HG02642 (cell line): Measurements from ENCODE around the gene FRMD3.
A peak's percentile ranks its signal among the peaks of the same experiment; 100 is the strongest.

Source experiments
- ATAC-seq: cut with Tn5 transposase; IDR thresholded peaks from one replicate; pipeline ENCODE4 v1.9.1; 2021; ENCODE audit warnings: mild to moderate bottlenecking; ENCODE audit not compliant: unreplicated experiment, poor library complexity

FRMD3 gene

GRCh38 chr9:83538172-83538889 is at the start of gene FRMD3:
Gene FRMD3 (minus strand): TSS chr9:83538401. CDS start chr9:83538231, 170 bp downstream.
- peak; percentile 73 for ATAC-seq

- no peak for ATAC-seq
These were observed 46.8 kb upstream of the FRMD3 start for GRCh38 chr9:83584995-83585394.

- peak; percentile 78 for ATAC-seq
These were observed 45.2 kb upstream of the FRMD3 start for GRCh38 chr9:83583151-83584014.

GRCh38 chr9:83582029-83582428 is 43.8 kb upstream of the FRMD3 start:
- ATAC-seq, result no peak

GRCh38 chr9:83574482-83574881 is 36.3 kb upstream of the FRMD3 start:
- ATAC-seq, result no peak

GRCh38 chr9:83572524-83572923 is 34.3 kb upstream of the FRMD3 start:
- no peak for ATAC-seq

GRCh38 chr9:83570359-83570758 is 32.2 kb upstream of the FRMD3 start:
- ATAC-seq, result no peak

- no peak for ATAC-seq
These were observed 31.1 kb upstream of the FRMD3 start for GRCh38 chr9:83569326-83569725.

GRCh38 chr9:83563360-83563759 is 25.2 kb upstream of the FRMD3 start:
- ATAC-seq, result no peak

- ATAC-seq, result no peak
These were observed 22.1 kb upstream of the FRMD3 start for GRCh38 chr9:83560169-83560826.

- no peak for ATAC-seq
These were observed 19.6 kb upstream of the FRMD3 start for GRCh38 chr9:83557771-83558170.

GRCh38 chr9:83557317-83557716 is 19.1 kb upstream of the FRMD3 start:
- ATAC-seq, result no peak

GRCh38 chr9:83554278-83554677 is 16.1 kb upstream of the FRMD3 start:
- ATAC-seq, result no peak

- peak; percentile 91 for ATAC-seq
These were observed 5.9 kb upstream of the FRMD3 start for GRCh38 chr9:83544002-83544698.

- ATAC-seq, result no peak
These were observed 663 bp upstream of the FRMD3 start for GRCh38 chr9:83538890-83539238.

GRCh38 chr9:83537331-83538171 is 650 bp downstream of the FRMD3 start:
- ATAC-seq, result no peak

GRCh38 chr9:83536332-83536731 is 1.9 kb downstream of the FRMD3 start:
- no peak for ATAC-seq

- no peak for ATAC-seq
These were observed 2.5 kb downstream of the FRMD3 start for GRCh38 chr9:83535736-83536135.

GRCh38 chr9:83533296-83533695 is 4.9 kb downstream of the FRMD3 start:
- no peak for ATAC-seq

- ATAC-seq, result no peak
These were observed 11.3 kb downstream of the FRMD3 start for GRCh38 chr9:83526901-83527300.
